ENCODE results near the gene CDH13.

DNA sequence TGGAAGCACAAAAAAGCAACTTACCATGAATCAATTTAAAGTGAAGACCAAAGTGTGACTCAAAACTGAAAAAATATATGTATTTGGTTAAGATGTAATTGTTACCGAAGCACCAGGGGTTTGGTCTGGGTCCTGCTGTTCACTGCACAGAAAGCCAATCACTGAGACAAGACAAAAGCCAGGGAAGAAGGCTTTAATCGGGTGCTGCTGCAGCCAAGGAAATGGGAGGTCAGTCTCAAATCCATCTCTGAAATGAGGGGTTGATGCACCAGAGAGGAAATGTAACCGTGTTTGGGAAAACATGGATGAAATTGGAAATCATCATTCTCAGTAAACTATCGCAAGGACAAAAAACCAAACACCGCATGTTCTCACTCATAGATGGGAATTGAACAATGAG is 1107.4 kb downstream of the CDH13 start:
- TF ChIP-seq, protein P1, sequence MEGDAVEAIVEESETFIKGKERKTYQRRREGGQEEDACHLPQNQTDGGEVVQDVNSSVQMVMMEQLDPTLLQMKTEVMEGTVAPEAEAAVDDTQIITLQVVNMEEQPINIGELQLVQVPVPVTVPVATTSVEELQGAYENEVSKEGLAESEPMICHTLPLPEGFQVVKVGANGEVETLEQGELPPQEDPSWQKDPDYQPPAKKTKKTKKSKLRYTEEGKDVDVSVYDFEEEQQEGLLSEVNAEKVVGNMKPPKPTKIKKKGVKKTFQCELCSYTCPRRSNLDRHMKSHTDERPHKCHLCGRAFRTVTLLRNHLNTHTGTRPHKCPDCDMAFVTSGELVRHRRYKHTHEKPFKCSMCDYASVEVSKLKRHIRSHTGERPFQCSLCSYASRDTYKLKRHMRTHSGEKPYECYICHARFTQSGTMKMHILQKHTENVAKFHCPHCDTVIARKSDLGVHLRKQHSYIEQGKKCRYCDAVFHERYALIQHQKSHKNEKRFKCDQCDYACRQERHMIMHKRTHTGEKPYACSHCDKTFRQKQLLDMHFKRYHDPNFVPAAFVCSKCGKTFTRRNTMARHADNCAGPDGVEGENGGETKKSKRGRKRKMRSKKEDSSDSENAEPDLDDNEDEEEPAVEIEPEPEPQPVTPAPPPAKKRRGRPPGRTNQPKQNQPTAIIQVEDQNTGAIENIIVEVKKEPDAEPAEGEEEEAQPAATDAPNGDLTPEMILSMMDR (conservative IDR thresholded peaks at IDR 0.05 in 1 of 2, IDR thresholded peaks at IDR 0.05 in 1 of 2; ENCODE audit: low read depth in 1 of 2, low read length in 2 of 2): no peak
- TF ChIP-seq EZH2 (IDR thresholded peaks at IDR 0.05; ENCODE audit: low read length, missing control alignments): no peak

Measured in fibroblast of lung (primary cell).